Lung microvascular endothelial cell (primary cell): ENCODE results near the gene DST. TPM values are rescaled to one million over a fixed set of nuclear protein-coding genes. Genes with fewer than 3 reads are reported as not detected.

Experiments used
- DNase-seq, 2 donors: peaks; one replicate each; pipeline versions ENCODE4 v3.0.0 to v3.0.0-alpha.2; 2010; ENCODE audit warnings: low read depth in 2 of 2
- total RNA-seq: library from RNA; depleted of rRNA; stranded (reverse); fragments of >200 nt; gene quantifications from 2 replicates; pipeline ENCODE4 v1.2.1, GENCODE V29; 2014

The DST gene
- 148 and 176 TPM in 2 replicates for total RNA-seq

DNA sequence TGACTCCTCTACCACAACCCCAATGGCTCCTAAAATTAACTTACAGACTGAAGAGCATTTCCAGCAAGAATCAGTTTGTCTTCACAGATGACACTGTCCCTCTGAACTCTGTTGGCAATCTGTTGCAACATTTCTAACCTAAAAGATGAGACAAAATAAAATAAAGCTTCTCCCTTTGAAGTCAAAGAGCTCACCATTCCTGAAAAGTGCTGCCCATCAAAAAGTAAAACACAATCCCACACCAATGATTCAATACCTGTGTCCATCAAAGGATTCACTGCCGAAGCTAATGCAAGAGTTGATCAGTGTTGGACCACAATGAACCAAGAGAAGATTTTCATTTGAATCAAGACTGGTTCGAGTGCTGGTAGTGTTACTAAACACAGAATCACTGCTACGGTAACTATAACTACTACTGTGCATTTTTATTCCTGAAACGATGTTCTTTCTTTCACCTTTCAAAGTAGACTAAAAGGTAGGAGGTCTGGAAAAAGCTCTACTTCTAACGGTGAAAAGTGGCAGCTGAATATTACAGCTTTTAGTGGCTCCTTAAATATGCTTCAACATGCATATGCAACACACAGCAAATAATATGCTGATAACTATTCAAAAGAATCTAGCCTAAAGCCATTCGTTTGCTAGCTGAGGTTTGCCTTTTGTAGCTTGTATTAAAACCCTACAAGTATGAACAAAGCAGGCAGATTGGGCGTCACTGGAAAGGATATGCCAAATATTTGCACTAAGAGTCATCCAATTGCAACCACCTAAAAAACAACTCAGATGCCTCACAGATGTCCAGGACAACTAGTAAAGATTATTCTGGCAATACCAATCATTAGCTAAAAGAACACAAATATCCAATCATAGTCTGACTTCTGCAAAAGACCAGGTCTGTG, at the start of gene DST:
Gene DST (minus strand): TSS at position 524 of the 896 bp plus-strand sequence.
- peak; percentile 34 to 69 for DNase-seq

DNA sequence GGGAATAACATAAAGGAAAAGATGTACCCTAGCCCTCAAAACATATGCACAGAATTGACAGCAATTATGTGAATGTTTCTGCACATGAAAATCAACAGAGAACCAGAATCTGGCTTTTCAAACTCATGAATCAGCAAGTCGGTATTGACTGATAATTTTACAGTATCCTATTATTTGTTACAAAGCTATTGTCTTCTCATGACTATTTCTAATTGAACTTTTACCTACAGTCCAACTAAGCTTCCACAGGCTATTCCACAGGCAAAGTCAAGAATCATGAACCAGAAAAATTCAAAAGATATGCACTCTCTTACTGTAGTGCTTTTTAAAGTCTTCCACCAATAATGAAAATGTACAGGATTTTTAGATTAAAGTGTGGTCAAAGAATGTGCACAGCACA, 49.1 kb upstream of the DST start:
- DNase-seq = peak in 1 of 2 donors; percentile 18

DNA sequence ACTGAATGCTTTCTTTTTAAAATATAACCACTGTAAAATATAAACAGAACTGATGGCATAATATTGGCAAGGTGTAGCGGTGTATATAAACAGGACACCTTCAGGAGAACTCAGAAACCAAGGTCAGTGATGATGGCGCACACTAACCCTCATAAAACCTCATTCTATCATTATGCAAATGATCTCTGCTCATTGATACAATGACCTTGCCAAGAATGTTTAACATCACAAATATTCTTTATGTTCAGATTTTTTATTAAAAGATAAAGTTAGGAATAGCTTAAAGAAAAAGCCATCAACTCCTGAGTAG, 48.6 kb upstream of the DST start:
- DNase-seq = no peak

DNA sequence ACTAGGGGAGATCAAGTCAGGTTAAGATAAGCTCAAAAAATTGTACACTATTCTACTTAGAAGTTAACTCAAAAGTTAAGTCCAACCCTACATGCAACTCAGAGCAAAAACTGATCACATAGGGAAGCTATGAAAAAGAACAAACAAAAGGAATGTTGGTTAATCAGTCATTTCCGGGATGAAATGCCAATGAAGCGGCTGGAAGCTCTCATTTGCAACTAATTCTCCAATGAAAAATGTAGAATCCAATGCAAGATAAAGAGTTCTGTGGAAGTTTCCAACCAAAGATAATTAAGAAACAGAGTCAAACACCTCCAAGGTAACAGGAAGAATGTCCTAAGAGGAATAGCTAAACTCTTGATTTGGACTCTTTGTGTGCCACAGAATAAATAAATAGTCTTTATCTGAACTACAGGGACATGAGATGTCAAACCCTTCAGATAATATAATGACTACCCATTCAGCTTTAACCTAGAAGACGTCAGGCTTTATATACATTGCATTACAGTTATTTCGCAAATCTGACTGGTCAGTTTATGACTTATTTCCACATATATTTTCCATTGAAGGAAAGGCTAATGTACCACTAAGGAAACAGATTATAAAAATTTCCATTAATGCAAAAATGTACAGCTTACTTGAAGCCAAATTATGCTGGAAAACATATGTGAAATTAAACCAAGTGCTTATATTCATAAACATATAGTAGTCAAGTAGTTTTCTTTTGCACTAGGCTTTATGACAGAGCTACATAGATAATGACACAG, 48.0 kb upstream of the DST start:
- DNase-seq = peak; percentile 77 to 79

DNA sequence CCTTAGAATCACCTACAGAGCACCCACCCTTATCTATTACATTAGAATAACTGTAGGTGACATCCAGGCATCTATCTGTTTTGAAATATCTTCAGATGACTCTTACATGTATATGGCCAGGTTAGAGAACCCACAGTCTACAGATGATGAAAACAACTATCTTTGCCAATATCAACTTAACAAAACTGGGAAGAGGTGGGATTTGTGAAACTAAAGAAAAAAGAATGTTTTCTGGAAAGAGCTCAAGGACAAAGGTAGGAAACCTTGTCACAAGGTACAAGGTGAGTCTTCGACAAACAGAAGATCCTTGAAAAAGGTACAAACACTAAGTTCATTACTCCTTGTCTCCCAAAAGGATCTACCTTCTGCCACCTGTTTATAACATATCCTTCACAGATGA, 47.0 kb upstream of the DST start:
- DNase-seq = no peak

DNA sequence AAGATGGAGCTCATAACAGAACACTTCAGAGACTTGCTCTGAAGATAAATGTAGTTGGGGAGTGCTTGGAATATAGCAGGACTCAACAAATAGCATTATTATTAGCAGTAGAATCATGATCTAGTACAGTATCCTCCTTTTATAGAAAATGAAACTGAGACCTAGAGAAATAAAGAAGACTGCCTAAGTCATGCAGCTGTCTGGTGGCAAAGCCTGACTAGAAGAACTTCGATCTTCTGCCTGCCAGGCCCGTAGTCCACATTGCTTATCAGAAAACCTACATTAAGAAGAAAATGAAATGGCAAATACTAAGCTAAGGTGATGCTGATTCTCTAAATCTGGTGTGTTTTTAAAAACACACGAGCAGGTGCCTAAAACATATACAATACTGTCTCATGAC, 46.4 kb upstream of the DST start:
- DNase-seq = no peak

DNA sequence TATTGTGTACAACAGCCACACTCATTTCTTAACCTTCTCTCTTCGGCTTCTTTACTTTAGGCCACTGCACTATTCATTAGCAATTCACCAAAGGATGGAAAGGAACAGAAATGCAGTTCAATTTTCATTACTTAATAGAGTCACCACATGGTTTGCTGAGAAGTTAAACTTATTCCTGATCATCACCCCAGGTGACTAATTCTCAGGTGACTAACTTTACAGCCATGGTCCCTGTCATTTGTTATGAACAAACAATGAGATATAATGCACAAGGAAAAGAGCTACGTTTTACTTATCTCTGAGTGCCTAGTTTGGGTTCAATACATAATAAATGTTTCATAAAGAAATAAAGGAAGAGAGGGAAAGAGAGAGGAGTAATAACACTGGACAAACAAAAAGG, 45.8 kb upstream of the DST start:
- DNase-seq = no peak

DNA sequence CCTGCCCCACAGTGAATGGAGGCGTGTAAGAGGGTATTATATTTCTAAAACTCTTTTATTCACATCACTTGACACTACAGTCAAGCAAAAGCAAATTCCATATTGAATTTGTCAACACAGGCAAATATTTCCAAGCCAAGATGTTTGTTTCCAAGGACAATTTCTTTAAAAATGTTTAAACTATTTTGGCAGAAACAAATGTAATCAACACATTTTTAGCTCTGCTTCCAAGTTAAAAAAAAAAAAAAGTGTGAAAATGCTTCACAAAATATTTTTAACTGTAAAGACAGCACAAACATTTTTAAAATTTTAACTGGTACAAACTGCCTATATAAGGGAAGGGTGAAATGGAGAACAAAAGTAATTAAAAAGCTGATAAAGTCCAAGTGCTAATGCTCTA, 44.9 kb upstream of the DST start:
- no peak for DNase-seq

DNA sequence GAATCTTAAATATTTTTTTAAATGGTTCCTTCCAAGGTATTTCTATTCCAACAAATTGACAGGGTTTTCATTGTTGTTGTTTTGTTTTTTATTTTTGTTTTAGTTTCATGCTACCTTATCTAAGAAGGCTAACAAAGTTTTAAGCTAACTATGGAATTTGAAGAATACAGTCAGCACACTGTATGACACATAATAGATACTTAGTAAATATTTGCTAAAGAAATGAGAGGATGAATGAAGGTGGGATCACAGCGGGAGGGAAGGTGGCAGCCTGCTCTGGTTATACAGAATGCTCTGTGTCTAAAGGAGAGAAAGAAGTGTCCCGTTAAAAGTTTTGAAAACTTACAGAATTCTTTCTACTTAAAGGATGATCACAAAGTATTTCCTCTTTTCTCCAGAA, 43.7 kb upstream of the DST start:
- no peak for DNase-seq

DNA sequence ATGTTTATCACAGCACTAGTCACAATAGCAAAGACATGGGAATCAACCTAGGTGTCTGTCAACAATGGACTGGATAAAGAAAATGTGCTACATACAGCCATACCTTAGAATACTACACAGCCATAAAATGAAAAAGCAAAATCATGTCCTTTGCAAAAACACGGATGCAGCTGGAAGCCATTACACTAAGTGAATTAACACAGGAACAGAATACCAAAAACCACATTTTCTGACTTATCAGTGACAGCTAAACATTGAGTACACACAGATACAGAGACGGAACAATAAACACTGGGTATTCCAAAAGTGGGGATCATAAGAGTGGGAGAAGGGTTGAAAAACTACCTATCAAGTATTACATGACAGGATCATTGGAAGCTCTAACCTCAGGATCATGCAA, 43.3 kb upstream of the DST start:
- no peak for DNase-seq

DNA sequence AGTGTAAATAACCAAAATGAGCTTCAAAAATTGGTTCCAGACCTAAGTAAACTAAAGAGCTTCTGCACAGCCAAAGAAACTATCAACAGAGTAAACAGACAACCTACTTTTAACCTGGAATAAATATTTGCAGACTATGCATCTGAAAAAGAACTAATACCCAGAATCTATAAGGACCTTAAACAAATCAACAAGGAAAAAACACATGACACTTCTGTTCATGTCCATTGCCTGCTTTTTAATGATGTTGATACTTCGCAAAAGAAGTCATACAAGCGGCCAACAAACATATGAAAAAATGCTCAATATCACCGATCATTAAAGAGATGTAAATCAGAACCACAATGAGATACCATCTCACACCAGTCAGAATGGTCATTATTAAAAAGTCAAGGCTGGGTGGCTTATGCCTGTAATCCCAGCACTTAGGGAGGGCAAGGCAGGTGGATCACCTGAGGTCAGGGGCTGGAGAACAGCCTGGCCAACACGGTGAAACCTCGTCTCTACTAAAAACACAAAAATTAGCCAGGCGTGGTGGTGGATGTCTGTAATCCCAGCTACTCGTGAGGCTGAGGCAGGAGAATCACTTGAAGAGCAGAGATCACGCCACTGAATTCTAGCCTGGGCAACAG, 42.5 kb upstream of the DST start:
- no peak for DNase-seq

DNA sequence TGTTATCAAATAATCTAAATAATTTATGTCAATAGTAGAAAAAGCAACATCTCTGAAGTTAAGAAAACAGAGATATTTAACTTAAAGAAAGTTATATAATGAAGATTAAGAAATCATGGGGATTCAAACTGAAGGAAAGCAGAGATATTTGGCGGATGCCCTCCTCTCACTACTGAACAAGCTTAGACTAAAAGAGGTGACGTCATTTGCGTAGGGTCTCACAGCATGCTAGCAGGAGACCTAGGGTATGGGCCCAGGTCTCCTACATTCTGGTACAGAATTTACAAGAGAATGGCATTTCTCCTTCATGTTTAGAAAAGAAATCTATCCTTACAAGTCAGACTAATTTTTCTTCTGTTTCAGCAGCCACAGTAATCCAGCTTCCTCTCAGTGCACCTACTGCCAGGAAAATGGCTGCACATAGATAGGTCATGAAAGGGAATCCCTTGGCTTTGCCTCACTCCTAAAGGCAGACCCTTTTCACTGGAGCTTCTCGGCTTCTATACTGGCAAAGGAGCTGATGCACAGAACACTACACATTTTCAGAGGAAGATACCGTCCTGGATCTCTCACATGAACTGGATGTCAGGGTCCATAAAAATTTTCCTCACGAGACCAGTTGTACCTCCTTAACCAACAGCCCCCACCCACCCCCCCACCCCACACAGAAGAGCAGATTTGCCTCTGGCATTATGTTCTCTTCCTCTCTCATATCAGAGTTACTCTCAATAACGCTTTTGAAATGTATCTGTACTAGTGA, 41.8 kb upstream of the DST start:
- DNase-seq = no peak

DNA sequence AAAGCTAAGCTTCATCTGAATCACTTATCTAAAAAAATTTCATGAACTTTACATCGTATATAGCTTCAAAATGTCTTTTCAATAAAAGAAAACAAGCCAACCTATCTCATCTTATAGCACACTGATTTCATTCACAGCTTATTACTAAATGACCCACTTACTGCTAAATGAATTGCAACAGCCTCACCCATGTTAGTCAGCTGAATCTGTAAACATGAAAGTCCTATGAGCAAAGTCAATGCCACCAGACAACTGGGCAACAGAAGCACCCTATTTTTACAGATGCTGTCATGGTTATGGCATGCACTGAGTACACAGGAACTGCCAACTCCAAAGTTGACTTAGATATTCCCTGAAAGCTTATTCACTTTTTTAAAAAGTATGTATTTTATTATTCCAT, 41.2 kb upstream of the DST start:
- DNase-seq = peak; percentile 33 to 81

DNA sequence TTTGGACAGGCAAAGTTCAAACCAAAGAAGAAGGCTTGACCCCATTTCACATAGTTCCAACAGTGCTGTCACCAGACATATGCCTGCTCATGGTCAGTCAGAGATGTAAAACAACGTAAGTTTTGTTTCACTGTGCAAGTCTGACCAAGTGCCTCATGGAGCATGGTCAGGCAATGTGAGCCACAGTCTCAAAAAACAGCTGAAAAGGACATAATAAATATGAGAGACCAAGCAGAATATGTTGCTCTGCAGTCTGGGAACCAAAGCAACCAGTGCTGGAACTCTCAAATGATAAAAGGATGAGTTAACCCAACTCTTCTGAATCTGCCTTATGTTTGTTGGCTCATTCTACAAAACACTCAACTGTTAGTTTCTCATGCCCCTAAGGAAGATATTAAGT, 39.9 kb upstream of the DST start:
- no peak for DNase-seq

DNA sequence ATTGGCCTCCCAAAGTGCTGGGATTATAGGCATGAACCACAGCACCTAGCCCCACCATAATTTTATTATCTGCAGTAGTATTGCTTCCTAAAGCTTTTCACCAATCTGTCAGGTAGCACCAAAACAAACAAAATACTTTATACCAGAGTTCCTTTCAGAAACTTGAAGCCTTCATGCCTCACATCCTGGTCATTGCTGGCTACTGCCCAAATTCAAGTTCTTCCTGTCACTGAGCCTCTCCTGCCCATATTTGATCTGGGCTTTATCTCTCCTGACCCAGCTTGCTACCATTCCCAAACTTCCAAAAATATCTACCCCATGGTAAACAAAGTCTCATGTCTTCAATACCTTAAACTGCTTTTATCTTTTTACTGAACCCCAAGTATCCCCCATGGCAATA, 34.9 kb upstream of the DST start:
- peak in 1 of 2 donors; percentile 61 for DNase-seq

DNA sequence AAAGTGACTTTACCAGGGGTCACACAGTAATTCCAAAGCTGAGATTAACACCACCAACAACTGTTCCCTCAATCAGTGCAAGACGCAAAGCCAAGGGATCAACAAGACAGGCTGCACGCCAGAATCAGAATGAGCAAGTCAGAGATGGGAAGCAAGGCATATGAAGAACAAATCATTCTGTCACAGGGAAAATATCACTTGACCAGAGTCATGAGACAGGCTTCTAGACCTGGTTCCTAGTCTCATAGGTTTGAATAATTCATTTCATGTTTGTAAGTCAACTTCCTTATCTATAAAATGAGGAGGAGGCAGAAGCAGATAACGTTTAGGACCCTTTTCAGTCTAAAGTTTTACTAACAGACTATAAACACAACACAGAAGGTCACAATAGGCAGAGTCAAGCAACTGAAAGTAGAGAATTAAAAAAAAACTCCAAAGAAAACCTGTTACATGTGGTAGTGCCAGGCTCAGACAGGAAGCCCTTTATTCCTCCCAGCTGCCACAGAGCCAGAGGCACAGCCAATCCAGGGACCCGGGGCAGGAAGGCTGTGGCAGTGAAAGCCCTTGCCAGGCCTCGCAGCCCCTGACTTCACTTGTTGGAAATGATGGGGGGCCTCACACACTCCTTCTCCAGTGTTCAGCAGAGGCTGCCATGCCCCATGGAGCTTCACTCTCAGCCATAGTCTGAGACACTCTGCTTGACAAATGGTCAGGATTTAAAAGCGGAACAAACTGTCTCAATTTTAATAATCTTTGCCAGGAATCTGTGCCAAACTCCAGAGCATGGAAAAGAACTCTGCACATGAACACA, 29.2 kb upstream of the DST start:
- DNase-seq = peak in 1 of 2 donors; percentile 59

DNA sequence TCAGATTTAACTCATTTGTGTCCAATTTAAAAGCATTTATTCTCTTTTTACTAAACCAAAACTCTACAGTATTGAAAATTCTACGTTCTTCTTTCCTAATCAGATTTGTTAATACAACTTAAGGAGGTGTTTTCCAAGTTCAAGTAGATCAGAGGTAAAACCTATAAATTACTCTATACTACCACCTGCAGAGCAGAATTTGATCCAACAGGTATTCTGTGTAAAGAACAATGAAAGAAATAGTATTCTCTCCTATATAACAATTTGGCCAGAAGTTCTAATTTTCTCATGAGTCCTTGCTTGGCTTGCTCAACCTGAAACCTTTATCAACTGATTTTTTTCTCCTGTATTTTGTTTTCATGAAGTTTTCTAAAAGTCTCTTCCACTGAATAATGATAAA, 28.5 kb upstream of the DST start:
- no peak for DNase-seq

DNA sequence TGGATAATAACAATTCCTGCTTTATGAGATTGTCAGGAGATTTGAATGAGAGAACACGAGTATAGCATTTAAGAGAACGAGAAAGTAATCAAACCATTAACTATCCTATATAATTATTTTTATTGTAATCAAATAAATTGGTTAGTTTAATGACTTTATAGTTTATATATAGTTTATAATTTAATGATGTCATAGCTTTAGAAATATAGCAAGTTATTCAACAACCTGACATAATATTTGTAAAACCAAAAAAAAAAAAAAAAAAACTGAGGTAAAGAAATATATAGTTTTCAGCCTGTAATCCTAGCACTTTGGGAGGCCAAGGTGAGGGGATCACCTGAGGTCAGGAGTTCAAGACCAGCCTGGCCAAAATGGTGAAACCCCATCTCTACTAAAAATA, 26.4 kb upstream of the DST start:
- DNase-seq = no peak

DNA sequence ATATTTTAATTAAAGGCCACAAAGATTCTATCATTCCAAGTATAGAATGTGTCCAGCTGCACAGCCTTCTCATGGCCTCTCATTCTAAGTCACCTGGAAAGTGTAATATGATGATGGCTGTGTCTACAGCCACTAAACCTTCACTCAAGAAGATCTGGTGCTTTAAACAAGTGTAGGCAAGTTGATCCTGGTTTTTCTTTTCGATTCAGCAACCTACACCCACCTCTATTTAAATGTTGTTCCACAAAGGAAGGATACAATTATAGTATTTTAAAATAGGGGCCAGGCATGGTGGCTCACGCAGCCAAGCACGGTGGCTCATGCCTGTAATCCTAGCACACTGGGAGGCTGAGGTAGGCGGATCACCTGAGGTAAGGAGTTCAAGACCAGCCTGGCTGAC, 25.5 kb upstream of the DST start:
- DNase-seq = no peak

DNA sequence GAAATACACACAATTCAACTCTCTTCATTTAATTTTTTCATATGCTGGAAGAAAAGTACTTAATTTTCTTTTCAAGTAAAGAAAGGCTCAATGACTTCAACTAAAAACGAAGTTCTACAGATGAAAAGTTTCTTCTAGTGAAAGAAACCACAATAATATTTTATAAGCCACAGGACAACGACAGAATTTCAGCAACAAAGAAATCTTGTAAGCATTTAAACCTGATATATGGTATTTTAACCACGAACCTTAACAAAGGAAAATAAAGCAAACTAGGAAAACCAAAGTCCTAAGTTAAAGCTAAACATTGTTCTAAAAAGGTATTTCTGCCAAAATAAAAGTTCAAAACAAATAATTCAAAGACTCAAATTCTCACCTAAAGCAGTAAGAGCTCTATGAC, 24.6 kb upstream of the DST start:
- no peak for DNase-seq

DNA sequence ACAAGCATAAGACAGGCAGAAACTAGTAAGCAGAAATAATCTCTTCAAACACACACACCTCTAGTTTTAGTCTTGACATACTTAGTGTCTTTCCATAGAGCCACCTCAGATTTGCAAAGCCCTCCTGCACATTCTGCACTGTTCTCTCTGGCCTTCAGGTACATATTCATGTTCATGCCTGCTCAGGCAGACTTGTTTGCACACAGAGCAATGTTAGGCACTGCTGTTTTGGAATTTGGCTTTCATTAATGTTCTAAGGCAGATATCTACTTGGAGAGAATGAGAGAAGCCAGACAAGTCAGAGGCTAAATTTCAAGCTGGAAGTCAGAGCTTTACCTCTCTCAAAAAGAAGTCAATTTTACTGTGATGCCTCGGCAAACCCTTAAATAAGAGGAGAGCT, 21.3 kb upstream of the DST start:
- DNase-seq = no peak
